ENCODE results near the gene PRG2.

GRCh38 chr11:57399972-57400578, 9.6 kb upstream of the PRG2 start:
- TF ChIP-seq, protein P1, sequence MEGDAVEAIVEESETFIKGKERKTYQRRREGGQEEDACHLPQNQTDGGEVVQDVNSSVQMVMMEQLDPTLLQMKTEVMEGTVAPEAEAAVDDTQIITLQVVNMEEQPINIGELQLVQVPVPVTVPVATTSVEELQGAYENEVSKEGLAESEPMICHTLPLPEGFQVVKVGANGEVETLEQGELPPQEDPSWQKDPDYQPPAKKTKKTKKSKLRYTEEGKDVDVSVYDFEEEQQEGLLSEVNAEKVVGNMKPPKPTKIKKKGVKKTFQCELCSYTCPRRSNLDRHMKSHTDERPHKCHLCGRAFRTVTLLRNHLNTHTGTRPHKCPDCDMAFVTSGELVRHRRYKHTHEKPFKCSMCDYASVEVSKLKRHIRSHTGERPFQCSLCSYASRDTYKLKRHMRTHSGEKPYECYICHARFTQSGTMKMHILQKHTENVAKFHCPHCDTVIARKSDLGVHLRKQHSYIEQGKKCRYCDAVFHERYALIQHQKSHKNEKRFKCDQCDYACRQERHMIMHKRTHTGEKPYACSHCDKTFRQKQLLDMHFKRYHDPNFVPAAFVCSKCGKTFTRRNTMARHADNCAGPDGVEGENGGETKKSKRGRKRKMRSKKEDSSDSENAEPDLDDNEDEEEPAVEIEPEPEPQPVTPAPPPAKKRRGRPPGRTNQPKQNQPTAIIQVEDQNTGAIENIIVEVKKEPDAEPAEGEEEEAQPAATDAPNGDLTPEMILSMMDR (conservative IDR thresholded peaks at IDR 0.05; ENCODE audit: low read depth, low read length), result no peak
- TF ChIP-seq EZH2 (IDR thresholded peaks at IDR 0.05; ENCODE audit: low read length, unreplicated experiment), result no peak
